ENCODE data around the gene SLC25A30.
"Not testable (repeated sequence)": the region's sequence is repeated elsewhere in the genome, so short reads cannot be mapped to it uniquely, and the experiment has no call there.

The SLC25A30 gene

DNA sequence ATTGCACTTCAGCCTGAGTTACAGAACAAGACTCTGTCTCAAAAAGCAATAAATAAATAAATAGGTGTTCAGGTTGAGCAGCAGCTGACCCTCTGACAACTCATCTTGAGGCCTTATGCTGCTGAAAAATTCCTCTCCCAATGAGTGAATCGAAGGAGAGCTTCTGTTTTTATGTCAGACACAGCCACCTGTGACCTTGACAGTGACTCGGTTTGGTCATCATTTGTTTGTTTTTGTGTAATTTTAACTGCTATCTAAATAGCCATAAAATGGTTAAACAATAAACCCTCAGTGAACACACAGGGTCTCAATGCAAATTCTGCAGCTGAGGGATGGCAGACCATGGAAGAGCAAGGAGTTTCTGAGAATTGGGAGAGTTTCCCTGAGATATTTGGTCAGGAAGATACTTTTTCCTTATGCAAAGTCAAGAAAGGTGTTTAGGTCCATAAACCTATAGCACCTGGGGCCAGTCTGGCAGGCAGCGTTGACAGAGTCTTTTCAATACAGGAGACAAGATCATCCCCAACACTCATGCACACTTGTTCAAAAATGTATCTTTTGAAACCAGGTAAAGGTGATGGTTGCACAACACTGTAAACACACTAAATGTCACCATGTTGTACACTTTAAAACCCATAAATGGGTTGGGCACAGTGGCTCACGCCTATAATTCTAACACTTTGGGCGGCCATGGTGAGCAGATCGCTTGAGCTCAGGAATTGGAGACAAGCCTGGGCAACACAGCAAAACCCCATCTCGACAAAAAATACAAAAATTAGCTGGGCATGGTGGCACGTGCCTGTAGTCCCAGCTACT is 16.6 kb upstream of the SLC25A30 start:
- DNase-seq (ENCODE audit: extremely low spot score) = no peak
- POLR2A ChIA-PET = no interaction called here

DNA sequence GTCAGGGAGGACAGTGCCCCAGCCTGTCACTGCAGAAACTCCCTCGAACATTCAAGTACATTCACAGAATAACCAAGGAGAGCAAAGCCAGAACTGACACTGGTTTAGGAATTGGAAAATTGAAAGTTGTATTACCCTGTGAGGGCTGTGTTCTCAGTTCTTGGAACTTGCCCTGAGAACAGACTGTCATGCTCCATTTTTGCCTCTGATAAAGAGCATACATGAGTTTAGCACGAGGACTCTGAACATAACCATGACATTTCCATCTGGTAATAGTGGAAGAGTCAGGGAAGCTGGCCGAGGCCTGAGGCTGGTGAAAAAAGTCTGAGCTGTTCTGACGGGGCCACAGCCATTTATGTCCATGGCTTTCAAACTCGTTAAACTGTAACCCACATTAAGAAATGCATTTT is 15.2 kb upstream of the SLC25A30 start:
- ChIA-PET CTCF (no interaction called here), POLR2A (no interaction called here)
- no peak for DNase-seq (ENCODE audit: extremely low spot score)
- TF ChIP-seq, protein P1, sequence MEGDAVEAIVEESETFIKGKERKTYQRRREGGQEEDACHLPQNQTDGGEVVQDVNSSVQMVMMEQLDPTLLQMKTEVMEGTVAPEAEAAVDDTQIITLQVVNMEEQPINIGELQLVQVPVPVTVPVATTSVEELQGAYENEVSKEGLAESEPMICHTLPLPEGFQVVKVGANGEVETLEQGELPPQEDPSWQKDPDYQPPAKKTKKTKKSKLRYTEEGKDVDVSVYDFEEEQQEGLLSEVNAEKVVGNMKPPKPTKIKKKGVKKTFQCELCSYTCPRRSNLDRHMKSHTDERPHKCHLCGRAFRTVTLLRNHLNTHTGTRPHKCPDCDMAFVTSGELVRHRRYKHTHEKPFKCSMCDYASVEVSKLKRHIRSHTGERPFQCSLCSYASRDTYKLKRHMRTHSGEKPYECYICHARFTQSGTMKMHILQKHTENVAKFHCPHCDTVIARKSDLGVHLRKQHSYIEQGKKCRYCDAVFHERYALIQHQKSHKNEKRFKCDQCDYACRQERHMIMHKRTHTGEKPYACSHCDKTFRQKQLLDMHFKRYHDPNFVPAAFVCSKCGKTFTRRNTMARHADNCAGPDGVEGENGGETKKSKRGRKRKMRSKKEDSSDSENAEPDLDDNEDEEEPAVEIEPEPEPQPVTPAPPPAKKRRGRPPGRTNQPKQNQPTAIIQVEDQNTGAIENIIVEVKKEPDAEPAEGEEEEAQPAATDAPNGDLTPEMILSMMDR (IDR thresholded peaks at IDR 0.05; ENCODE audit: control extremely low read depth, extremely low read depth, low read depth, missing control alignments) = no peak

More for the DNA sequence above, 16.6 kb upstream of the SLC25A30 start:
- CTCF ChIA-PET = interaction anchor here (0.8 to 1.4 kb wide), 4 partner anchors 12 to 36 kb away, joined by 3 to 5 read pairs (median 3); partner anchors contain the start of gene SLC25A30
- TF ChIP-seq, protein P1 (IDR thresholded peaks at IDR 0.05; ENCODE audit: control extremely low read depth, extremely low read depth, low read depth, missing control alignments) = no peak

DNA sequence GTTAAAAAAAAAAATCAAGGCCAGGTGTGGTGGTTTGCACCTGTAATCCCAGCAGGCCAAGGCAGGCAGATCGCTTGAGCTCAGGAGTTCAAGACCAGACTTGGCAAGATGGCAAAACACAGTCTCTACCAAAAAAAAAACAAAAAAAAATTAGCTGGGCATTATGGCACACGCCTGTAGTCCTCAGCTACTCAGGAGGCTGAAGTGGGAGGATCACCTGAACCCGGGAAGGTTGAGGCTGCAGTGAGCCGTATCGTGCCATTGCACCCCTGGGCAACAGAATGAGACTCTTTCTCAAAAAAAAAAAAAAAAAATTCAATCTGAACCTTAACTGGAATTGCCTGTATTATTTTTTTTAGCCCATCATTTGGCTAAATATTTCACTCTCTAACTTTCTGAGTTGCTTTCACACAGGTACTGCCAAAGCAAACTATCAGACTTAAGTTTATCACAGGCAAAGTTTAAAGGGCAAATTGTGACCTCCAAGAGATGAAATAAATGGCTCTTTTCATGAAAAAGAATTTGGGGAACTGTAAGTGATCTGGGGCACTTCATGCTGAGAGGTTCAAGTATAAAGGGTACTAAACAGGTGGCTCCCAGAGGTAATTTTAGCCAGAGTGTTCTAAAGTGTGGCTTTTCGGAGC is 14.7 kb upstream of the SLC25A30 start:
- ChIA-PET CTCF (no interaction called here), POLR2A (no interaction called here)
- TF ChIP-seq, protein P1 (IDR thresholded peaks at IDR 0.05; ENCODE audit: control extremely low read depth, extremely low read depth, low read depth, missing control alignments) = no peak
- DNase-seq (ENCODE audit: extremely low spot score) = no peak

DNA sequence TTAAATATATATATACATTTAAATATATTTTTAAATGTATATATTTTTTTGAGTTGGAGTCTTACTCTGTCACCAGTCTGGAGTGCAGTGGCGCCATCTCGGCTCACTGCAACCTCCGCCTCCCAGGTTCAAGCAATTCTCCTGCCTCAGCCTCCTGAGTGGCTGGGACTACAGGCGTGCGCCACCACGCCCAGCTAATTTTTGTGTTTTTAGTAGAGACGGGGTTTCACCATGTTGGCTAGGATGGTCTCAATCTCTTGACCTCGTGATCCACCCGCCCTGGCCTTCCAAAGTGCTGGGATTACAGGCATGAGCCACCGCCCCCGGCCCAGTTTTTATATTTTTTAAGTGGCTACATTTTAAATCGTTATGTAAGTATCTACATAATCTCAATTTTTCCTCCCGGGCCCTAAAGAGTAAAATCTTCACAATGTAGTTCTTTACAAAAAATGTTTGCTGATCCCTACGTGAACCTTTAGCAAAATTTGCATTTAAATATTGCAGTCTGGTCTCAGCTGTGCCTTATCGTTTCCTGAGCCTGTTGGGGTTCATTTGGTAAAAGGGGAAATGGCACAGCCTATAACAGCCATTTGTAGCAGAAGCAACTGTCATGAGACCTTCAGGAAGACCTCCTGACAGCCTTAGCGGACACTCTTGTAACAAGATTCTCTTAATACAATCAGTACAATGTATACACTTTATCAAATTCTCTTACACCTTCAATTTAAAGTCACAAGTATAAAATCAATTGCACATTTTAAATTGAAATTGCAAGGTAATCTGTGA is 8.1 kb upstream of the SLC25A30 start:
- DNase-seq (ENCODE audit: extremely low spot score); POLR2A ChIA-PET: not testable (repeated sequence)
- CTCF ChIA-PET = interaction anchor here (0.8 kb wide), 1 partner anchor 13 kb away, joined by 3 read pairs; no protein-coding TSS in a partner anchor

DNA sequence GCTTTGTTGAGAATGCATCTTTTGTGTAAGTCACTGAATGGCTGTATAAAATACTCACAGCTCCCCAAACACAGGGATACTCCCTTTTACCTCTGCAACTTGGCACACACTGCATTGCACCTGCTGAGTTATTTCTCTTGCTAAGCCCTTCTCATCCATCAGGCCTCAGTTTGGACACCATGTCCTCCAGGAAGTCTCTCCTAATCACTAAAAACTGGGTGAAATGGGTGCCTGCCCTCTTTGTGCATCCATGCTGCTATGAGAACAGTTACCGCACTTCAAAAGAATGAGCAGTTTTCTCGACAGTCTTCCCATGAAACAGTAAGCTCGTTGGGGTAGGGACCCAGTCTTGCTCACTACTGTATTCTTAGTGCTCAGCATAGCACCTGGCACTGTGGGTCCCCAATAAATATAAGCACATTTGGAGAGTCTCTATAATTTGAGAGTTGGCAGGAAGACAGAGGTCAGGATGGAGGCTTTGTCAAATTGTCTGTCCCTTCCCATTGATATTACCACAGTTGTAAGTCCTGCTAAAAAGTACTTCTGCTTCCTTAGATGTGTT is 4.6 kb upstream of the SLC25A30 start:
- DNase-seq (ENCODE audit: extremely low spot score) = no peak
- TF ChIP-seq, protein P1 (IDR thresholded peaks at IDR 0.05; ENCODE audit: control extremely low read depth, extremely low read depth, low read depth, missing control alignments) = no peak
- ChIA-PET CTCF (interaction anchor here (0.7 to 2.3 kb wide), 5 partner anchors 13 to 52 kb away, joined by 3 to 7 read pairs (median 4); partner anchors contain the start of gene COG3), POLR2A (no interaction called here)

DNA sequence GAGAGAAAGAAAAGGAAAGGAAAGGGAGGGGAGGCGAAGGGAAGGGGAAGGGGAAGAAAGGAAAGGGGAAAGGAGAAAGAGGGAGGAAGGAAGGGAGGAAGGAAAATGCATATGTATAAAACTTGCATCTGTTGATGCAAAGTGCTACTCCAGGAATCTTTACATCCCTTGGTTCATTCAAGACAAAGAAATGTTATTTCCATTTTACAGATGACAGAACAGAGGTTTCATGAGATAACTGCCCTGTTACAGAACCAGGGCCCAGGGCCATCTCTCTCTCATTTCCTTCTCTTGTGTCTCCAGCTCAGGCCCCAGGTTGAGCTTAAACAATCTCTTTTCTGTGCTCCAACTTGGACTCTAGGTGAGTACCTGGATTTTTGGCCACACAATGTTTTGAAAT is 1.8 kb upstream of the SLC25A30 start:
- TF ChIP-seq, protein P1 (IDR thresholded peaks at IDR 0.05; ENCODE audit: control extremely low read depth, extremely low read depth, low read depth, missing control alignments) = no peak
- POLR2A ChIA-PET = no interaction called here
- CTCF ChIA-PET = interaction anchor here (1.1 kb wide), 1 partner anchor 42 kb away, joined by 3 read pairs; no protein-coding TSS in a partner anchor
- DNase-seq (ENCODE audit: extremely low spot score) = no peak

DNA sequence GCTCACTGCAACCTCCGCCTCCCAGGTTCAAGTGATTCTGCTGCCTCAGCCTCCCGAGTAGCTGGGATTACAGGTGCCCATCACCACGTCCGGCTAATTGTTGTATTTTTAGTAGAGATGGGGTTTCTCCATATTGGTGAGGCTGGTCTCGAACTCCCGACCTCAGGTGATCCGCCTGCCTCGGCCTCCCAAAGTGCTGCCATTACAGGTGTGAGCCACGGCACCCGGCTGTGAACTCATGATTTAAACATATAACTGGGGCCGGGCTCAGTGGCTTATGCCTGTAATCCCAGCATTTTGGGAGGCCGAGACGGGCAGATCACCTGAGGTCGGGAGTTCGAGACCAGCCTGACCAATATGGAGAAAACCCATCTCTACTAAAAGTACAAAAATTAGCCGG is 1.2 kb upstream of the SLC25A30 start:
- DNase-seq (ENCODE audit: extremely low spot score); POLR2A ChIA-PET: not testable (repeated sequence)
- CTCF ChIA-PET = interaction anchor here (1.6 kb wide), 1 partner anchor 16 kb away, joined by 5 read pairs; no protein-coding TSS in a partner anchor

Measured in GM10248 (cell line).